ENCODE data around the gene OR56A3.
"Not testable (repeated sequence)": the region's sequence is repeated elsewhere in the genome, so short reads cannot be mapped to it uniquely, and the experiment has no call there.

OR56A3 gene, protein sequence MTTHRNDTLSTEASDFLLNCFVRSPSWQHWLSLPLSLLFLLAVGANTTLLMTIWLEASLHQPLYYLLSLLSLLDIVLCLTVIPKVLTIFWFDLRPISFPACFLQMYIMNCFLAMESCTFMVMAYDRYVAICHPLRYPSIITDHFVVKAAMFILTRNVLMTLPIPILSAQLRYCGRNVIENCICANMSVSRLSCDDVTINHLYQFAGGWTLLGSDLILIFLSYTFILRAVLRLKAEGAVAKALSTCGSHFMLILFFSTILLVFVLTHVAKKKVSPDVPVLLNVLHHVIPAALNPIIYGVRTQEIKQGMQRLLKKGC

DNA sequence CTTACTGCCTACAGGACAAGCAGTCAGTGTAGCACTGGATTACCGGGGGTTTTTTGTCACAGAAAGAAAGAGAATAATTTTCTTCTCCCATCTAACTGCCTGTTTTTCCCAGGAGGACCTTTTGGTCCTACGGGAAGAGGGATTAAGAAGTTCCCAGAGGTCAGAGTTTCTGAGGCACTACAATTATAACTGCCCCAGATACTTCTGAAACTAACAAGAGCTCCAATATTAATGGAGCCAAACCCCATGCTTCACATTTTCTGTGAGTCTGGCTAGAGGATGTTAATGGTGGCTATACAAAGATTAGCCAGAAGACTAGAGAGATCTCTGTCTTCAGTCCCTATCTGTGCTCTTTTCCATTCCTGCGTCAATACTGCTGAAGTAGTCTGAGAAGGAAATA, at the start of gene OR56A3:
OR56A3 (plus strand) TSS at position 301 of the 400 bp plus-strand sequence. CDS start 5,096 bp downstream, outside the sequence.
- DNase-seq: no peak

DNA sequence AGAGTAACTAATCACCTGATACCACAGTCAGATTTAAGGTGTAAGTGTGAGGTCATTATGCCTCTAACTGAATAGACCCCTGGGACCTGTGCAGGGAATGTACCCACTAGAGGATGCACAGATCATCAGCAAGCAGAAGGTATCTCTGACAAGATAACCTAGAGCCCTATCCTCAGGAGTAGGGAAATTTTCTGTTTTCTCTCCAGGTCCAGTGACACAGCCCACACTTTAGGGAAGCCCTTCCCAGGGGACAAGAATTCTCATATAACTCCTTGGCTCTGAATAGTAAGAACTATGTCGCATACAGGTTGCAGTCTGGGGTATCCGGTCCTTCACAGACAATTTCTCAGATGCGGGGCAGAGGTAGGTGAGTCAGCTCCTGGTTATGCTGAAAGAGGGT, 49.1 kb upstream of the OR56A3 start, which contains the start of gene OR52E5:
OR52E5 (plus strand) TSS at position 301 of the 400 bp plus-strand sequence. CDS start 7,569 bp downstream, outside the sequence.
- no peak for DNase-seq

DNA sequence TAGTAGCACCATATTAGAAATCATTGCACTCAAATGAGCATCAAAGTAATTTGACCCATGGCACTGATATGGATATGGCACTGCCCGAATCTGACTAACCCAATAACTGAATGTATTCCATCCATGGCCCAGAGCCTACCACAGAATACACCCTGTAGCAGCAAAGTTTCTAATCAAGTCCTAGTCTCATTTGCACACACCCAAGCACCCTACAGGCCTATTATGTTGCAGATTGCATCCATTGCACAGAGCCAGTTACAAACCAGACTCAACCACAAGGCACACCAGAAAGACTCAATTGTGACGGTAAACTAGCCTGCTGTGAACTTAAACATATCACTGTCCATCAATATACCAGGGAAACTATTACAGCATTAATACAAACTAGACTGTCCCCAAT, 42.5 kb upstream of the OR56A3 start:
- no peak for DNase-seq

DNA sequence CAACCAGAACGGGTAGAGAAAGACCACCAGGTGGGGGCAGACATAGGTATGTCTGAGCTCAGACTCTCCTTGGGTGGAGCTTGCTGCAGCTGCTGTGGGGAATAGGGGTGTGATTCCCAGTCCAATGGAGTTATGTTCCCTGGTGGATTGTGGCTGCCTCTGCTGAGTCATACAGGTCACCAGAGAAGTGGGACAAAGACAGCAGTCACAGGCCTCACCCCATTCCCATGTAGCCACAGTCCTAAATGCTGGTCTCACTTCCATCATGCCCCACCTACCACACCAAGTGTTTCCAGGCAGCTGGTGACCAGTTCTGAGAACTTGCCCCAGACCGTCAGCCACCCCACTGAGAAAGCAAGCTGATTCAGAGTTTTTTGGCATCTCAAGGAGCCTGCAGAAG, 31.5 kb upstream of the OR56A3 start:
- DNase-seq: no peak

DNA sequence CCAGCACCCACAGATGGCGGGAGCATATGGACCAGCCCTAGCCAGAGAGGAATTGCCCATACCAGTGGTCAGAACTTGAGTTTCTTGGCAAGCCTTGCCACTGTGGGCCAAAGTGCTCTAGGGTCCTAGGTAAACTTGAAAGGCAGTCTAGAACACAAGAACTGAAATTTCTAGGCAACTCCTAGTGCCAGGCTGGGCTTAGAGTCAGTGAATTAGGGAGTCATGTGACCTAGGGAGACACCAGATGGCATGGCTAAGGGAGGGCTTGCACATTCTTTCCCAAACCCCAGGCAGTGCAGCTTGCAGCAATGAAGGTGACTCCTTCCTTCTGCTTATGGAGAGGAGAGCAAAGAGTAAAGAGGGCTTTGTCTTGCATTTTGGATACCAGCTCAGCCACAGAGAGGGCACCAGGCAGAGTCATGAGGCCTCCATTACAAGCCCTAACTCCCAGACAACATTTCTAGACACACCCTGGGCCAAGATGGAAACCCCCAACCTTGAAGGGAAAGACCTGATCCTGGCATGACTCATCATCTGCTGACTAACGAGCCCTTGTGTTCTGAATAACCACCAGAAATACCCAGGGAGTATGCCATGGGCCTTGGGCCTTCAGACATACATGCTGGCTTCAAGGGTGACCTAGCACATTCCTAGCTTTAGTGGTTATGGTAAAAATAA, 19.2 kb upstream of the OR56A3 start:
- peak; percentile 62 to 78 (median 66) for DNase-seq

DNA sequence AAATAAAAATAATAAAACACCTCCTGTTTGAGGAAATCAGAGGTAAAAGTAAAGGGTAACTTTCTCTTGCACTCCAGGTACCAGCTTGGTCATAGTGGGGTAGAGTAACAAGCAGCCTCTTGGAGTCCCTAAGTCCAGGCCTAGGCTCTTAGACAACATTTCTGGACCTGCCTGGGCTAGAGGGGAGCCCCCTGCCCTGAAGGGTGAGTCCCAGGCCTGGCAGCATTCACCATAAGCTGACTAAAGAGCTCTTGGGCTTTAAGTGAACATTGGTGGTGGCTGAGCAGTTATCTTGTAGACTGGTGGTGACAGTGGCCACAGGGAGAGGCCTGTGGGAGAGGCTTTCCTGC, 18.6 kb upstream of the OR56A3 start:
- DNase-seq: no peak

DNA sequence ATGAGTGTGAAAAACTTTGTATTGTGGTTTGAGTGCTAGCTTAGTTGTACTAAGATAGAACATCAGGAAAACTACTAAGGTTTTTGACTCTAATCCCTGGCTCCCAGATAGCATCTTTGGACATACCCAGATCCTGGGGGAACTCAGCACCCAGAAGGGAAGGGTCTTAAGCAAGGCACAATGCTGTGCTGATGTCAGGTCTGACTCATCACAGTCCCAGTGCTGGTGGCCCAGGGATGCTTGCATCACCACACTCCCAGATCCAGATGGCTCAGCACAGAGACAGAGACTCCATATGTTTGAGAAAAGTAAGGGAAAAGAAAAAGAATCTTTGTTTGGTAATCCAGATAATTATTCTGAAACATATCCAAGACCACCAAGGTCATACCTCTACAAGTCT, 18.3 kb upstream of the OR56A3 start:
- peak in 2 of 3 donors; percentile 14 to 27 for DNase-seq

DNA sequence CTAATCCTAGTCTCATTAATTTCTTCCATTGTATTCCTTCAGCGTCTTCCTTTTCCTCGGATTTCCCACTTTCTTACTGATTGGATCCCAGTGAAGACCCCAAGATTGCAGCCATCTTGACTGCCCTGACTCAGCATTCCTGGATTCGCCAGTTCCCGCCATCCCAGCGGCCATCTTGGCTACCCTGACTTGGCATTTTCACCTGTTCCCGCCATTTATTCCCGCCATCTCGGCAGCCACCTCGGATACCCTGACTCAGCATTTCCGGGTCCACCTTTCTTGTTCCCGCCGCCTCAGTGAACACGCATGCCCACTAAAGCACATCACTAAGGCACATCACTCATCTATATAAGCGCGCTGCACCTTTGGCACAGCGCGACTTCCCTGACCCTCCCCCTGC, 13.8 kb upstream of the OR56A3 start:
- DNase-seq: no peak

DNA sequence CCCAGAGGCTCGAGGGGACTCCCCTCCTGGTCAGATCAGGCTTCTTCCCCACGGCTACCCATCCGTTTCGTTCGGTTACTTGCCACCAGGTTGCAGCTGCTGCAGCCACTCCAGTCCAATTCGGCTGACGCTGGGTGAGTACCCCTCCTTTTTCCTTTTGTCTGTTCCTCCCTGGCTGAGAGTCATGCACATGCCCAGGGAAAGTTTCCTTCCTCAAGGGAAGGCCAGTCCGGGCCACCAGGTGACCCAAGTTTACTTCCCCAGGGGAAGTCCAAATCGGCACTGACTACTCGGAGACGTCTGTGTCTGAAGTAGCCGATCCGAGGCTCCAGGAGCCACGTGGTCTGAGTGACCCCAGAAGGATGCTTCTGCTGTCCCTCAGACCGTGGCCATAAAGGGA, 13.2 kb upstream of the OR56A3 start:
- DNase-seq: no peak

DNA sequence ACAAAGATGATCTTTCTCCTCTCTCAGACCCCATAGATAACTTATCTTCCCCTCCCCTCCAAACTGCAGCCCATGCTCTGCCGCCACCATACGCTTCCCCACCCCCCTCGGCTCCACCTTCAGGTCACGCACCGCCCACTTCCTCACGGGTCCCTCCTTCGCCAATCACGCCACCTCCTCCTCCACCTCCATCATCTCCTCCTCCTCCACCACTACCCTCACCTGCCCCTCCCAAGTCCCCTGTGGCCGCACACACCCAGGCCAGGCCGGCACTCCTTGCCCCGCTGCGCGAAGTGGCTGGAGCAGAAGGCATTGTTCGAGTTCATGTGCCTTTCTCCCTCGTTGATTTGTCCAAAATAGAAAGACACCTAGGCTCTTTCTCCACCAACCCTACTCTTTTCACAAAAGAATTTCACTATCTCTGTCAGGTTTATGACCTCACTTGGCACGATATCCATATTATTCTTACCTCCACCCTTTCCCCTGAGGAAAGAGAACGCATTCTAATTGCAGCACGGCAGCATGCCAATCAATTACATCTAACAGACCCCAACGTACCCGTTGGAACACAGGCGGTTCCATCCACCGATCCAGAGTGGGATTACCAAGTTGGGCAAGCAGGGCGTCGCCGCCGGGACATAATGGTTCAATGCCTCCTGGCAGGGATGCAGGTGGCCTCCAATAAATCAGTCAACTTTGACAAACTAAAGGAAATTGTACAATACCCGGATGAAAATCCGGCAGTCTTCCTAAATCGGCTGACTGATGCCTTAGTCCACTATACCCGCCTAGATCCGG, 12.3 kb upstream of the OR56A3 start:
- no peak for DNase-seq

DNA sequence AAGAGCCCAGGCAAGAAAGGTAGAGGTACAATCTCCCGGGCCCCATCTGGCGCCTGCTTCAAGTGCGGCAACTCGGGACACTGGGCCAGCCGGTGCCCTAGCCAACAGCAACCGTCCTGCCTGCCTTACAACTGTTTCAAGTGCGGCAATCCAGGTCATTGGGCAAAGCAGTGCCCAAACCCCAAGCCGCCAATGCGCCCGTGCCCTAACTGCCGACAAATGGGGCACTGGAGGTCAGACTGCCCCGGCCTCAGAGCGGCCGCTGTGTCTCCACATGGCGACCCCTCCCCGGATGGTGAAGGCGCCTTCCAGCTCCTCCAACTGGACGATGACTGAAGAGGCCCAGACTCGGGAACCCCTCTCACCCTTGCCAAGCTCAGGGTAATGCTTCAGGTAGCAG, 11.4 kb upstream of the OR56A3 start:
- DNase-seq: no peak

DNA sequence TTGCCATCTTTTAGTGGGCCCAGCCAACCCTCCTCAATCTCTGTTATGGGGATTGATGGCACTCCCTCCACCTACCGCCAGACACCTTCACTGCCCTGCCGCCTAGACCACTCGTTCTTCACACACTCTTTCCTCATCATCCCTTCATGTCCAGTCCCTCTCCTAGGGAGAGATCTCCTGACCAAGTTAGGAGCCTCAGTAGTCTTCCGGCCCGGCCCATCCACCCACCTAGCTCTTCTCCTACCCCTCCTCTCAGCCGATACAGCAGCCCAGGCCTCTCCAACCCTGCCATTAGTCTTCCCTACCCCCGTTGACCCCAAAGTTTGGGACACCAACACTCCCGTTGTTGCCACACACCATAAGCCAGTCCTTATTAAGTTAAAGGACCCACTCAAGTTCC, 11.0 kb upstream of the OR56A3 start:
- no peak for DNase-seq

DNA sequence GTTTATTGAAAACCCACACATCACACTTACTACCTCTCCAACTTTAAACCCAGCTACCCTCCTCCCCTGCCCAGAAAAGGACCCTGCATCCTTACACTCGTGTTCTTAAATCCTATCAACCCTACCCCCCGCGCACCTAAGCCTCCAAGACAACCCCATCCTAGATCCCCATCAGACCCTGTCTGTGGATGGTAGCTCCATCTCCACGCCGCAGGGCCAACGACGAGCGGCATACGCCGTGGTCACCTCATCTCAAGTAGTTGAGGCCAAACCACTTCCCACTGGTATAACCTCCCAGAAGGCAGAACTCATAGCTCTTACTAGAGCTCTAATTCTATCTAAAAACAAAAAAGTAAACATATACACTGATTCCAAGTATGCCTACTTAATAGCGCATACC, 9.4 kb upstream of the OR56A3 start:
- DNase-seq: no peak

DNA sequence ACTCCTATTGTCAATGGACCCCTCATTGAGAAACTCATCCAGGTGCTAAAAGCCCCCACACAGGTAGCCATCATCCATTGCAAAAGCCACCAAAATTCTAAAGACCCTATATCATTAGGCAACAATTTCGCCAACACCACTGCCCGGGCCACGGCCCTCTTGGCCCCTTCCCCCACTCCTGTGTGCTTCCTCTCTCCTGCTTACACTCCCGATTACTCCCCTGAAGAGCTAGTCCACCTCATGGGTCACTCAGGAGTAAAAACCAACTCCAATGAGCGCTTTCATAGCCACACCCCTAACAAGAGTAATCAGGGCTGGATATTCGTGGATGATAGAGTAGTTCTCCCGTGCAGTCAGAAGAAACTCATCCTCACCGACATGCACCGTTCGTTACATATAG, 8.9 kb upstream of the OR56A3 start:
- no peak for DNase-seq

DNA sequence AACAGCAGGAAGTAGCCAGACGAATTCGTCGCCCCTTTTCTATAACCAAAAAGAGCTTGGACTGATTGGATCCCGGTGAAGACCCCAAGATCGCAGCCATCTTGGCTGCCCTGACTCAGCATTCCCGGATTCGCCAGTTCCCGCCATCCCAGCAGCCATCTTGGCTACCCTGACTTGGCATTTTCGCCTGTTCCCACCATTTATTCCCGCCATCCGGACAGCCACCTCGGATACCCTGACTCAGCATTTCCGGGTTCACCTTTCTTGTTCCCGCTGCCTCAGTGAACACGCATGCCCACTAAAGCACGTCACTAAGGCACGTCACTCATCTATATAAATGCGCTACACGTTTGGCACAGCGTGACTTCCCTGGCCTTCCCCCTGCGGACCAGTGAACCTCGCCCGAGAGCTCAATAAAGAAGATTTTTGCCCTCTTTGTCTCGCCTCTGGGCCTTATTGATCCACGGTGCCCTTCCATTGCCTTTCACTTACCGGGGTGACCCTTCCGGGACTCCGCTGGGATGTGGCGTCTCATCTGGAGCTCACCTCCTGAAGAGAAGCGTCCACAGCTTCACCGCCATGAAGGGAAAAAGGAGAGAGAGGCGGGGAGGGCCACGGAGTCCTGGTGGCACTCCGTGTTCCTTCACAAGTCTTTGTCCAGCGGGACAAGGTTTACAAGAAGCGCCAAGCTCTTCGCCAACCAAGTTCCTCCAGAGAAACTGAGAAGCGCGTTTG, 4.0 kb upstream of the OR56A3 start:
- no peak for DNase-seq

DNA sequence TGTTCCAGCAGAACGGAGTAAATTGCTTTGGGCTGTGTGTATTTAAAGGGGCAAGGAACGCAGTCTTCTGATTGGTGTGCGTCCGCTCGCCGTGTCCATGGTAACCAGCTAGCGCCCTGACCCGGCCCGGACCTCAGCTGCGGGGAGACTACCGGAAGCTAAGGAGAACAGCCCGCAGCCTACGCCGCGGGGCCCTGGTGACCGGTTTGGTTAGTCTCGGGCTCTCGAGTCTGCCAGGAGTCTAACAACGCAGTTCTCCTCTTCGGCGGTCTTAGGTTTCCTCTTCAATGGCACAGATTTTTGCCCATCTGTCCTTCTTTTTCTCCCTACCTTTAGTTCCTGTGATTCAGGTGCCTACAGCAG, 3.5 kb upstream of the OR56A3 start:
- no peak for DNase-seq

DNA sequence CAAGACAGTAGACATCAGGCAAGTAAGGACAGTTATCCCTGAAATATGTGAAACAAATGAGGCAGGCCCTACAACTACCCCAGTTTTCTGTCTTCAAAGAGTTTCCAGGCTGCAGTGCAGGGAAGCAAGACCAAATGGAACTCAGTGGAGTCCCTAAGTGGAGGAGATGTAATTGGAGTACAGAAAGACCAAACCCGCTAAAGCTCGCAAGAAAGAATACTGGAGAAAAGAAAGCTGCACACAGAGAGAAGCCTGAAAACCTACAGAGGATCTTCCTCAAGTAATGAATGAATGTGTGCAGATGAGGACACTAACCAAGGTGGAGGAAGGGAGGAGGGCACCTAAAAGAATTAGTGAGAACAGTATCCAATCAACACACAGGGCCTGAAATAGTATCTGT, 1.3 kb upstream of the OR56A3 start:
- DNase-seq: no peak

DNA sequence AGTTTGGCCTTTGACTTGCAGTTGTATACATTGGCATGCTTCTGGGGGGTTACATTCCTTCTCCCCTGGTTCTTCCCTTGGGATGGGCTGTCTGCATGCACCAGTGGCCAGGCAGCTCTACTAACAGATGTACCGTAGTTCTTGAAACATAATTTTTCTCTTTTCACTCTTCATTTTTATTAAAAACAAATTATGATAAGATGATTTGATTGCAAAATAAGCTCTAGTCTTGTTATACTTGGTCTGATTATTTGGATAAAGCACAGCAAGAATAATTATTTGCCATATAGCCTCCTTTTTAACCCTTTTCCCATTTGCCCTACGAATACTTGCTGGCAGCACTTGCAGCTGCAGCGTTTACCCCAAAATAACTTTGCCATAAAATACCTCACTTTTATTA, 13.5 kb downstream of the OR56A3 start:
- no peak for DNase-seq

DNA sequence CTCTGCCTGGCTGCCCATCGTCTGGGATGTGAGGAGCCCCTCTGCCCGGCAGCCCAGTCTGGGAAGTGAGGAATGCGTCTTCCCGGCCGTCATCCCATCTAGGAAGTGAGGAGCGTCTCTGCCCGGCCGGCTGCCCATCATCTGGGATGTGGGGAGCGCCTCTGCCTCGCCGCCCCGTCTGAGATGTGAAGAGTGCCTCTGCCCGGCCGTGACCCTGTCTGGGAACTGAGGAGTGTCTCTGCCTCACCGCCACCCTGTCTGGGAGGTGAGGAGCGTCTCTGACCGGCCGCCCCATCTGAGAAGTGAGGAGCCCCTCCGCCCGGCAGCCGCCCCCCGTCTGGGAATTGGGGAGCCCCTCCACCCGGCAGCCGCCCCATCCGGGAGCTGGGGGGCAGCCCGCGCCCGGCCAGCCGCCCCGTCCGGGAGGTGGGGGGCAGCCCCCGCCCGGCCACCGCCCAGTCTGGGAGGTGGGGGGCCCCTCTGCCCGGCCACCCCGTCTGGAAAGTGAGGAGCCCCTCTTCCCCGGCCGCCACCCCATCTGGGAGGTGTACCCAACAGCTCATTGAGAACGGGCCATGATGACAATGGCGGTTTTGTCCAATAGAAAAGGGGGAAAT, 18.8 kb downstream of the OR56A3 start:
- not testable (repeated sequence) for DNase-seq

DNA sequence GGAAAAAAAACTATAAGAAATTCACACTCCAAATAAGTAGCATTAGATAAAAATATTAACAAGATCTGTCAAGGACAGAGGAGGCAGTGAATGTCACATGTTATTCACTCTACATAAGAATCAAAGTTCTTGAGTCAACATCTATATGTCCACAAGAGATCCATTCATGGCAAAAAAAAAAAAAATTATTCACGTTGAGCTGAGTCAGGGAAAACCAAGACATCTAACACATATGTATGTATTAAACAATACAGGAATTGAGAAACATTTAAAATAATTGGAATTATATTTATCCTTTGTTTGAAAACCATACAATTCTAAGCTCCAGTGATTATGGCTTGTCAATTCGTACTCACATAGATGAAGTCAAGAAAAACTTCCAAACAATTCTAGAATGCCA, 24.9 kb downstream of the OR56A3 start:
- DNase-seq: no peak

DNA sequence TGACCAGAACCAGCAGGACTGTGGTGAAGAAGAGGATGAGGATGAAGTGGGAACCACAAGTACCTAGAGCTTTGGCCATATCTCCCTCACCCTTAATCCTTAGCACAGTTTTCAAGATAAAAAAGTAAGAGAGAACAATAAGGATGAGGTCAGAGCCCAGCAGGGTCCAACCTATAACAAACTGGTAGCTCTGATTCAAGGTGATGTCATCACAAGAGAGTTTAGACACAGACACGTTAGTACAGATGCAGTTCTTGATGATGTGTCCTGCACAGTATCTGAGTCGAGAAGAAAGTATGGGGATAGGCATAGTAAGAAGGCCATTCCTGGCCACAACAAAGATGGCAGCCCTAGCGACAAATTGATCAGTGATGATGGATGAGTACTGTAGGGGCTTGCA, 25.7 kb downstream of the OR56A3 start:
- DNase-seq: no peak

DNA sequence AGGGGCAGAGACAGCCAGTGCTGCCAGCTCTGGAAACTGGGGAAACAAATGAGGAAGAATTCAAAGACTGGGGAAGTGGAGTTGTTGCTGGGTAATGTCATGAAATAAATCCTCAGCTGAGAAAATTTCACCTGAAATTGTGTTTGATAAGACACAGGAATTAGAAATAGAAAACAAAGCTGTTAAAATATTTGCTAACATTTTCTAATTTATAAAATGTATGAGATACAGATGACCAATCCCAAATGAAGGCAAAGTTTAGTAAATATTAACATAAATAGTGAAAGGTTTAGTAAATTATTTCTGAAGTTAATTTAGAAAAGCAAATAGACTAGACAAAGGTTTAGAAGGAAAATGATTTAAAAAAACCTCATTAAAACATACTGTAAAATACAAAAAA, 26.3 kb downstream of the OR56A3 start, which contains the start of gene OR56A5:
OR56A5 (minus strand) TSS at position 101 of the 400 bp plus-strand sequence; CDS start at position 101, 0 bp downstream.
- no peak for DNase-seq

DNA sequence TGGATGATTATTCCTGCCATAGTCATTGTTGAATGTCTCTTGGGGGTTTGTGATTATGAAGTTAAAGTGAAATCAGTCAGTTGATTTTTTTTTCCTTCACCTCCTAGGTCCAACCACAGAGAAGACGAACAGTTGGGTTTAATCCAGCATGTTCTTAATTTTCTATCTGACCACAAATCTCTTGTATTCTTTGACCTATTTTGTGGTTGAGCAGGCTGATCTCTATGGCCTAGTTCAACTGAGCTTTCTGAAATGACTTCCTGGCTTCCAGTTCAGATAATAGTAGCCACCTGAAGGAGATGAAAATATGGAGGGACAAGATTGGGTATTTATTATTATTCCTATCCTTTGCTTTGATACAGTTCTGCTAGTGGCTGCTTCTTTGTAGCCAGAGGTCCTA, 31.5 kb downstream of the OR56A3 start:
- DNase-seq: no peak

Measured in suppressor macrophage treated with lipopolysaccharide for 1 hour (primary cell).